Brain microvascular endothelial cell (primary cell): ENCODE measurements around the gene RNPEPL1.

Source experiments
- DNase-seq: peaks from one replicate; pipeline ENCODE4 v3.0.0-alpha.2; 2020
- H3K27ac ChIP-seq: fragments of 250-450 bp; sonication (Bioruptor Pico); 2 replicates; pipeline ENCODE4 v1.5.1; 2020; ENCODE audit warnings: mild to moderate bottlenecking, moderate library complexity
- H3K27me3 ChIP-seq: fragments of 250-450 bp; sonication (Bioruptor Pico); replicated peaks from 2 replicates; pipeline ENCODE4 v1.5.1; 2020; ENCODE audit warnings: mild to moderate bottlenecking
- H3K36me3 ChIP-seq: fragments of 250-450 bp; sonication (Bioruptor Pico); replicated peaks from 2 replicates; pipeline ENCODE4 v1.5.1; 2020; ENCODE audit warnings: mild to moderate bottlenecking
- H3K4me3 ChIP-seq: 2 replicates; pipeline ENCODE4 v1.5.1; 2011; ENCODE audit warnings: low read depth, mild to moderate bottlenecking, control low read depth, low read length, moderate library complexity
- in situ Hi-C: cut with HindIII; loops from 2 replicates; pipeline ENCODE4 v1.10.0; 2017; ENCODE audit warnings: low sequenced_read_pairs, low pct_ligation_motif_present
- TF ChIP-seq, protein P1 (sequence below): IDR thresholded peaks from 2 replicates; pipeline ENCODE4 v1.5.1; 2011; ENCODE audit warnings: low read depth, mild to moderate bottlenecking, moderate library complexity, low read length, control low read depth, inconsistent platforms; ENCODE audit errors: missing control alignments

The RNPEPL1 gene

DNA sequence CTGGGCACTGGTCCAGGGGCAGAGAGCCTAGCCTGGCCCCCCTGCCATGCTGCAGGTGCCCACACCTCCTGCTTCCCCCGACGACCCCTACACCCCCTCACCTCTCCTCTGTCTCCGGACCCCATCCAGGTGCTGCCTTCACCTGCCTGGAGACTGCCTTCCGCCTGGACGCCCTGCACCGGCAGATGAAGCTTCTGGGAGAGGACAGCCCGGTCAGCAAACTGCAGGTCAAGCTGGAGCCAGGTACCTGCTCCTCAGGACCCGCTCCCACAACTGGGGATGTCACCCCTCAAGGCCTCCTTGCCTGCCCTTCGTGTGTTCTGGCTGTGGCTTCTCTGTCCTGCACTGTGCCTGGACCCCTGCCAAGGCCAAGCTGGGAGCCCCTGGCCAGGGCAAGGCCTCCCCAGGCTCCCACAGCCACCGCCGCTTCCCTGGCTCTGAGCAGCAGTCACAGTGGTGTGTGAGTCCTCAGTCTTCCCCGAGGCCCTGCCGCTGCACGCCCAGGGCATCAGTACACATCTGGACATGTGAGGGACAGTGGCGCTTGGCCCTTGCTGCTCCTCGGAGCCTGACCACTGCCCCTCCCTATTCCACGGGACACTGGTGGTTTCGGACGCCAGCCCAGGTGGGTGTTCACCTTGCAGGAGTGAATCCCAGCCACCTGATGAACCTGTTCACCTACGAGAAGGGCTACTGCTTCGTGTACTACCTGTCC is 6.3 kb downstream of the RNPEPL1 start:
- Histone ChIP-seq H3K27me3 (no peaks in the 10 kb centered on the region), H3K36me3 (peaks cover 24% of the 10 kb centered on the region), H3K27ac (no peak overlapping the region), H3K4me3 (no peak overlapping the region)
- TF ChIP-seq, protein P1, sequence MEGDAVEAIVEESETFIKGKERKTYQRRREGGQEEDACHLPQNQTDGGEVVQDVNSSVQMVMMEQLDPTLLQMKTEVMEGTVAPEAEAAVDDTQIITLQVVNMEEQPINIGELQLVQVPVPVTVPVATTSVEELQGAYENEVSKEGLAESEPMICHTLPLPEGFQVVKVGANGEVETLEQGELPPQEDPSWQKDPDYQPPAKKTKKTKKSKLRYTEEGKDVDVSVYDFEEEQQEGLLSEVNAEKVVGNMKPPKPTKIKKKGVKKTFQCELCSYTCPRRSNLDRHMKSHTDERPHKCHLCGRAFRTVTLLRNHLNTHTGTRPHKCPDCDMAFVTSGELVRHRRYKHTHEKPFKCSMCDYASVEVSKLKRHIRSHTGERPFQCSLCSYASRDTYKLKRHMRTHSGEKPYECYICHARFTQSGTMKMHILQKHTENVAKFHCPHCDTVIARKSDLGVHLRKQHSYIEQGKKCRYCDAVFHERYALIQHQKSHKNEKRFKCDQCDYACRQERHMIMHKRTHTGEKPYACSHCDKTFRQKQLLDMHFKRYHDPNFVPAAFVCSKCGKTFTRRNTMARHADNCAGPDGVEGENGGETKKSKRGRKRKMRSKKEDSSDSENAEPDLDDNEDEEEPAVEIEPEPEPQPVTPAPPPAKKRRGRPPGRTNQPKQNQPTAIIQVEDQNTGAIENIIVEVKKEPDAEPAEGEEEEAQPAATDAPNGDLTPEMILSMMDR, result no peak
- in situ Hi-C loops, result no loop called here
- no peak for DNase-seq

DNA sequence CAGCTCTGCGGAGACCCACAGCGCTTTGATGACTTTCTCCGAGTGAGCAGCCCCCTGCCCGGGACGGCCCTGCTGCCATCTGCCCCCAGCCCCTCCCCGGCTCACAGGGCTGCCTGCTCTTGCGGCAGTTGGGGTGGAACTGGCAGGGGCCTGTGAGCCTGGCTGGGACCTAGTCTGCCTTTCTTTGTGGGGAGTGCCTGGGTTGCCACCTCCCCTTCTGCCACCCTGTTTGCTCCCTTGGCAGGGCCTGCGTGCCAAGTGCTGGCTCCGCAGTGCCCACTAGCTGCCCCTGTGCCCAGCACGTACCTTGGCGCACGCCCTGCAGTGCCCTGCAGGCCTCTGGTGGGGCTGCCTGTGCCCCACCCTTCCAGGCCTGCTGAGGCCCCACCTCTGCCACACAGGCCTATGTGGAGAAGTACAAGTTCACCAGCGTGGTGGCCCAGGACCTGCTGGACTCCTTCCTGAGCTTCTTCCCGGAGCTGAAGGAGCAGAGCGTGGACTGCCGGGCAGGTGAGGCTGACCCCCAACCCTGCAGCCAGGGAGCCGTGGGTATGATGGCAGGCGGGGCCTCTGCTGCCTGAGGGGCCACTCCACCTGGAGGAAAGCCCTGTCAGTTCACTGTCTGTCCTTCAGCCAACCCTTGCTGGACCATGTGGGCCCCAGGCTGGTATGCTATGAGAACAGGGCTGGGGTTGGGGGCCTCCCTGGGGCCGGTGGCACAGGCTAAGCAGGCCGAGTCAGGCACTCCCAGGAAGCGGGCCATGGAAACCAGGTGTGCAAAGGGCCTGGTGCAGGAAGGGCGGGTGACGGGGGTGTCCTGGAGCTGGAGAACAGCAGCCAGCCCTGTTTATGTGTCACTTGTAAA is 7.0 kb downstream of the RNPEPL1 start:
- H3K4me3 ChIP-seq, result no peak overlapping the region
- no peak overlapping the region for H3K27ac ChIP-seq
- in situ Hi-C loops, result no loop called here

DNA sequence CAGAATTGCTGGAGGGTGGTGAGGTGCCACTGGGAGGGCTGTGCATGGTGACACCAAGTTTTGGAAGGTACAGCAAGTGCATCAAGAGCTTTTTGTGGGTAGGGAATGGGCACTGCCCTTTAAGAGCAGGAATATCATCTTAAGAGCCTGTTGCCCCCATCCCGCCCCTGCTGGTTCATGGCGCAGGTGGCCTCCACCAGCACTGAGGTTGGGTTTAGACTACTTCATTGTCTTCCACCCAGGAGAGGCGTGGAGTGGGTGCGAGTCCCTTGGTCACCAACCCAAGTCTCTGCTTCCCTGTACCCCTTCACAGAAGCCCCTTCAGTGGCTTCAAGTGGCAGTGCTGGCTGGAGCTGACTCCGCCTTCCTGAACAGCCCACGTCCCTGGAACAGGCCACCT is 7.8 kb downstream of the RNPEPL1 start:
- Histone ChIP-seq H3K36me3 (peaks cover 24% of the 10 kb centered on the region), H3K27ac (no peak overlapping the region)
- TF ChIP-seq, protein P1, result no peak

More for the DNA sequence above, 7.0 kb downstream of the RNPEPL1 start:
- DNase-seq, result no peak
- H3K36me3 ChIP-seq, result peaks cover 24% of the 10 kb centered on the region
- TF ChIP-seq, protein P1, result no peak
- H3K27me3 ChIP-seq, result no peaks in the 10 kb centered on the region

DNA sequence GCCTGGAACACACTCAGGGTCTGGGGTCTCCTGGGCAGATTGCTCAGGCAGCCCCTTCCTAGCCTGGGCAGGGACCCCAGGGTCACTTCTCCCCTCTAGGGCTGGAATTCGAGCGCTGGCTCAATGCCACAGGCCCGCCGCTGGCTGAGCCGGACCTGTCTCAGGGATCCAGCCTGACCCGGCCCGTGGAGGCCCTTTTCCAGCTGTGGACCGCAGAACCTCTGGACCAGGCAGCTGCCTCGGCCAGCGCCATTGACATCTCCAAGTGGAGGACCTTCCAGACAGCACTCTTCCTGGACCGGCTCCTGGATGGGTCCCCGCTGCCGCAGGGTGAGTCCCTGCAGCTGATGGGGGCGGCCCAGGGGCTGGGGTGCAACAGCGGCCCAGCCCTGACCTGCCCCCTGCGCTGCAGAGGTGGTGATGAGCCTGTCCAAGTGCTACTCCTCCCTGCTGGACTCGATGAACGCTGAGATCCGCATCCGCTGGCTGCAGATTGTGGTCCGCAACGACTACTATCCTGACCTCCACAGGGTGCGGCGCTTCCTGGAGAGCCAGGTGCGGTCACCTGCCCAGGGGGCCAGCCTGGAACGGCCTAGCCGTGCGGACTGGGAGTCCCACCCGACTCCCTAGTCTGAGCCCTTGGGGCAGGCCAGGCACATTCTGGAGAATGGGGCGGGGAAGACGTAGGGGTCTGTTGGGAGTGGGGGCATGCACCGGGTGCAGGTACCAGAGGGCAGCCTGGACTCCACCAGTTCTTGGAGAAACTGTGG is 8.3 kb downstream of the RNPEPL1 start:
- Histone ChIP-seq H3K27me3 (no peaks in the 10 kb centered on the region), H3K27ac (no peak overlapping the region), H3K36me3 (peaks cover 24% of the 10 kb centered on the region), H3K4me3 (no peak overlapping the region)
- in situ Hi-C loops, result no loop called here
- no peak for DNase-seq
- TF ChIP-seq, protein P1, result no peak

More for the DNA sequence above, 7.8 kb downstream of the RNPEPL1 start:
- H3K27me3 ChIP-seq, result no peaks in the 10 kb centered on the region
- in situ Hi-C loops, result no loop called here
- H3K4me3 ChIP-seq, result no peak overlapping the region
- DNase-seq, result no peak

DNA sequence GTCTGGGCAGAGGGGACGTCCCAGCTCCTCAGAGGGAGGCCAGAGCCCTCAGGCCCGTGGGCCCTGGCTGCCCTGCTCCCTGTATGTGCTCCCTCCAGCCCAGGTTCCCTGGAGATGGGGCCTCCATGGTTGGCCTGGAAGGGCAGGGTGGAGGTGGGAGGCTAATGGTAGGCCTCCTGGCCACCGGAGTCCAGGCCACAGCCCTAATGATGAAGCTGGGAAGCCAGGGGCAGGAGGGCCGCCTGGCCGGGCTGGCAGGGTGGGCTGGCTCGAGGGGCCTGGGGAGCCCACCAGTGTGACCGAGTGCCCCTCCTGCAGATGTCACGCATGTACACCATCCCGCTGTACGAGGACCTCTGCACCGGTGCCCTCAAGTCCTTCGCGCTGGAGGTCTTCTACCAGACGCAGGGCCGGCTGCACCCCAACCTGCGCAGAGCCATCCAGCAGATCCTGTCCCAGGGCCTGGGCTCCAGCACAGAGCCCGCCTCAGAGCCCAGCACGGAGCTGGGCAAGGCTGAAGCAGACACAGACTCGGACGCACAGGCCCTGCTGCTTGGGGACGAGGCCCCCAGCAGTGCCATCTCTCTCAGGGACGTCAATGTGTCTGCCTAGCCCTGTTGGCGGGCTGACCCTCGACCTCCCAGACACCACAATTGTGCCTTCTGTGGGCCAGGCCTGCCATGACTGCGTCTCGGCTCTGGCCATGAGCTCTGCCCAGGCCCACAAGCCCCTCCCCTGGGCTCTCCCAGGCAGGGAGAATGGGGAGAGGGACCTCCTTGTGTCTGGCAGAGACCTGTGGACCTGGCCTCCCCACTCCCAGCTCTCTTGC is 9.2 kb downstream of the RNPEPL1 start:
- no peaks in the 10 kb centered on the region for H3K27me3 ChIP-seq
- in situ Hi-C loops, result no loop called here
- no peak for DNase-seq
- H3K27ac ChIP-seq, result no peak overlapping the region
- TF ChIP-seq, protein P1, result no peak
- H3K4me3 ChIP-seq, result no peak overlapping the region
- peaks cover 24% of the 10 kb centered on the region for H3K36me3 ChIP-seq
